ENCODE measurements around the gene CHRDL1.

CHRDL1 gene

DNA sequence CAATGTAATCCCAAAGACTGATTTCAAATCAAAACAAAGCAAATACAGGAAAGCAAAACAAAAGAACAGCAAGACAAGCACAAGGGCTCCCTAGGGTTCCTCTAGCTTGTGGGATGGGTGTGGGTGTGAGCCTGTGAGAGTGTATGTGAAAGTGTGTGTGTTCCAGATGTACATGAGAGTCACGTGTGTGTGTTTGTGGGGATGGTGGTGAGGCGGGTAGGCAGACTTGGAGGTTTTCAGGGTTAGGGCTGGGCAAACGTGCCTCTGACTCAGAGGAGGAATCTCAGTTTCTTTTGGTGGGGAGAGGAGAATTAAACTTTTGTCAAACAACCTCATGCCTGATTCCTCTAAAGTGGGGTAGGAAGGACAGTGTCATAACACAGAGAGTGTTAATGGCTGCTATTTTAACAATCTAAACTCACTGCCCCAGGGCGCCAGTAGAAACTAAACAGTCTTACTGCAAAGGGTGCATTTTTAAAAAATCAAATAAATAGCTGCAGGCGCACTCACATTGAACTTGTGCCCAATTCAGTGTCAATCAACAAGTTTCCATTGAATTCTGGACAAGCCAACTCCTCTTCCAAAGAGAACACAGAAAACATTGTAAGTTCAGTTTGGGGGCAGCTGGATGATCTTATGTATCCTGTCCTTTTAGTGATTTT, 51.8 kb downstream of the CHRDL1 start:
- no peak for DNase-seq

DNA sequence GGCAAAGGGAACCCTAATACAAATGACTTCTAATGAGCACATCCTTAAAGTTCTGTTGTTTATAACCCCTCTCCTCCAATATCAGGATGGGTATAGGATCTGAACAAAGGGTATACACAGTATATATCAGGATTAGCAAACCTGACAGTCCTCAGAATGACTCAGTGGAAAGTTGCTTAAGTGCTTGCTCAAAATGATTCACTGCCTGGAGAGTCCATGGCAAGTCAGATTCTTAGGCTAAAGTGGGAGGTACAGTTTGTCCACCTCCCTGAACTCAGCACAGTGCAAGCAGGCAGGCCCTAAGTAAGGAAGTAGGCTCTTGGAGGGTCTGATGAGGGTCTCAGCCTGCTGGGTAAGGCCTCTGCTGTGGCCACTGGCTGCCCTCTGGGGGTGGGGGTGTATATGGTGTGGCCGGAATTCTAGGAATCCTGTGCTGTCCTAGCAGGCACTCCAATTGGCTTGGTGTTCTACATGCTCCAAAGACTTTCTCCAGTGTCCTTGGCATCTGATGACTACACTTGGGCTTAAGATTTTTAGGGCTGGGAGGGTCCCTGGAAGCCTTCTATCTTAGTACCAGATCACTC, 54.3 kb downstream of the CHRDL1 start:
- DNase-seq, result no peak

DNA sequence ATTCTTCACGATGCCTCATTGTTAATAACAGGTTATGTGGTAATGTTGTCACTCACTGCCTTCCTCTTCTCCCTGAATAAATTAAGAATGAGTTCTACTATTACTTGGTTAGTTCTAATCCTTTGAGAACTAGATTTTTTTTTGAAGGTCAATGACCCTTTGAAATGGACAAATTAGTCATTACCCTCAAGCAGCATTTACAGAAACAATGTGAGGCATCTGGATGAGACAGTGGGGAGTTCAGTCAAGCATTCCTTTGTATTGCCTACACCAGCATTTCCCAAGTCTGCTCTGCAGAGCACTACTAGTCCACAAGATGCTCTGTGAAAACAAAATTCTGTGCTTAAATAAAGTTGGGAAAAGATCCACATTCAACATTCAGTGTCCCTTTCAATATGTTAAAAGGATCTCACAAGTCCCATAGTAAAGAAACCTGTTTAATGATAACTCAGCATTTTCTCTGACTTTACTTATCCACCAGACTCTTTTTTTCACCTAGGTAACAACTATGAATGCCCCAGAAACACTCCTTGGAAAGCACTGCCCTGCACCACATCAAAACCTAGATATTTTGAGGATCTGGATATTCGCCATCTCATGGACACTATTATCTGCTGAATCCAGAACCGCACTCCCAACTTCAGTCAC, 60.6 kb downstream of the CHRDL1 start:
- DNase-seq, result no peak

DNA sequence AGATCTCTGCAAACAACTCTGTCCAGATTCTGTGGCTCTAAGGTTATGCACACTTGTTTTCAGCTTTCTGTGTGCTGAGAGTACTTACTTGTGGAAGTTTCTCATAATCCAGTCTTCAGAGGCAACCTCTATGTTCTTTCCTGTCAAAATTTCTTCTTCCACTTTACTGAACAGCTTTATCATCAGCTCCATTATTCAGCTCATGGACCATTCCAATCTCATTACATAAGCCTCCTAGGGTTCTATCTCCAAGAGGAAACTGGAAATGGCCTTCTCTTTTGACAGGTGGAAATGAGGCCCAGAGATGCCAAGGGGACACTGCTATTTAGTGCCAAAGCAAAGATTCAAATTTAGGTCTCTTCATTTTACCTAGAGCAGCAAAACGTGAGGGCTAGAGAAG, 61.3 kb downstream of the CHRDL1 start:
- no peak for DNase-seq

DNA sequence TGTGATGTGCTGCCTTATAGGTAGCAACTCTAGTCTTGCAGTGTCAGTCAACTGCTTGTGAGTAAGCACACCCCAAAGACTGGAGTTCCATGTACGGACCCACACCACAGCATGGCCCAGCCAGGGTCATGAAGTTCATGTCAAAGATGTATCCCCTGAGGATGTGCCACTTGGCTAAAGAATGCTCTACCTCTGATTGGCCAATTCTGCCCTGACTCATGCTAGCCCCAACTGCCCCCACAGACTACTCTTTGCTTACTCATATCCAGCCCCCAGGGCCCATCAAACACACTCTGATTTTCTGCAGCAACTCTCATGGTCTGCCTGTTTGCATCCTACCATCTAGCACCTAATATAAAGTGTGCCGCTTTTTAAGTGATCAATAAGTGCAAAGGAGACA, 62.5 kb downstream of the CHRDL1 start:
- DNase-seq, result no peak

DNA sequence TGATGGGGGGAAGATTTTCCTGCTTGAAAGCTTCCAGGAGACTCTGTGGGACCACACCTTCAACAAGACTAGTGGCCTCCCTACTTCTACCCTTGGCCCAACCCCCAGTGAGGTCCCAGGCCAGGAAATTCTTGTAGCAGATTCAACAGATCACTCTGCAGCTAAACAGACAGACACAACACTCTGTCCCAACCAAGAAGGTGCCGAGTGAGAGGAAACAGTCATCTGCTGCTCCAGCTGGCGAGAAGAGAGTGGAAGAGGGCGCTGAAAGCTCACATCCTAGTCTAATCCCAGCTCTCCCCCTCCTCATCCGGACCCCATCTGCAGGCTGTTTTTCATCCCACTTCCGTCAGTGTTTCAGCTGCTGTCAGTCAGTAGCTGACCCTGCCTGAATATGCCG, 63.4 kb downstream of the CHRDL1 start:
- DNase-seq, result no peak

DNA sequence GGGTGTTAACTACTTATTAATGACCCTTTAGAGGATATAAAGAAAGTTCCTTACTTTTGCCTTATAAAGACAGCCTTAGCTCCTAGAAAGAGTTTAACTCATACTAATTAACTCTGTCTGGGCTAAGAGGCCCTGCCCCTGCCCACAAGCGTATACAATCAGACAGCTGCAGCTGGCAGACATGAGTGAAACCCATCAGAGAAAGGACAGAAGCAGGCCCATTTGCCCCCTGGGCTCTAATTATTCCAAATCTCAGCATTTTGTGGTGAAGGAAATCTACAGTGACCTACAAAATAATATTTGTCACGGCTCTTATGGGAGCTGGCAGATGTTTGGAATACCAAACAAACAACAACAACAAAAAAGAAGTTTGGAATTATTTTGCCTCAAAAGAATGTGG, 71.8 kb downstream of the CHRDL1 start:
- DNase-seq, result no peak

DNA sequence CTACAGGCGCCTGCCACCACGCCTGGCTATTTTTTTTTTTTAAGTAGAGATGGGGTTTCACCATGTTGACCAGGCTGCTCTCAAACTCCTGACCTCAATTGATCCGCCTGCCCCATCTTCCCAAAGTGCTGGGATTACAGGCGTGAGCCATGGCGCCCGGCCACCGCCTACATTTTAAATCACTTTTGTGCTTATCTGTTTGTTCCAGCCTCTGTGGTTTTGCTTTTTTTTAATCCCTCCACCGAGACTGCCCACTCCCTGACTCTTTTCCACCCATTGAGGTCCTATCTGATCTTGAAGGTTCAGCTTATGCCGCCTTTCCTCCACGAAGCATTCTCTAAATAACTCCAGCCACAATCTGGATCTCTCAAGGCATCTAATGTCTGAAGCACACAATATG, 73.5 kb downstream of the CHRDL1 start:
- DNase-seq, result no peak

DNA sequence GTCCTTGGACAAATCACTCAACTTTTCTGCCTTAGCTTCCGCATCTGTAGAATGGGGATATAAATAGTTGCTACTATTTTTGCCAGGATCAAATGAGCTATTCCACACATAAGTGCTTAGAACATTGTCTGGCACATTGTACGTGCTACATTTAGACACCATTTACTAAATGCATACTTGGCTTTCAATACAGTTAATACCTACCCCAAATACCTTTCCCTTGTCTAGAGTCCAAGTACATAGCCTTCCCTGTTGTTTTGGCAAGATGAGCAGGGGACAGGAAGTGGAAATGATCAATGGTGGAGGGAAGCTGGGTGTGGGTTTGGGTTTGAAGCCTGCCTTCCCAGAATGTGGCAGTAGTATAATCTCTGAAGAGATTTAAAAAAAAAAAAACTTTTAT, 82.0 kb downstream of the CHRDL1 start:
- DNase-seq, result no peak

DNA sequence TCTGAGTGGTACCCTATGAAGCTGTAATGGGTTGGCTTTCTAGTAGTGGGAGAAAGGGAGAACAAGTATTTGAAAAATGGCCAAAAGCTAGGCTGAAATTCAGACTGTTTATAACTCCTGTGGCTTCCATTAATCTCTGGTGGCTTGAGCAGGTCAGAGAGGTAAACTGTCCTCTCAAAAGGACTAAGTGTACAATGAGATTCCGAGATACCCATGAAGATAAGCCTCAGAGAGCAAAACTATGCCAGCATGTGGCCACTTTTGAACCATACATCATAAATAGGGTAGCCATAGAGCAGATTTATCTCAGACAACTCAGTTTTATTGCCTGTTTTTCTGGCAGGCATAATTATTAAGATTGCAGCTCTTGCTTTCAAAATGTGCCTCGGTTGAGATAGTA, 89.2 kb downstream of the CHRDL1 start:
- DNase-seq, result no peak

DNA sequence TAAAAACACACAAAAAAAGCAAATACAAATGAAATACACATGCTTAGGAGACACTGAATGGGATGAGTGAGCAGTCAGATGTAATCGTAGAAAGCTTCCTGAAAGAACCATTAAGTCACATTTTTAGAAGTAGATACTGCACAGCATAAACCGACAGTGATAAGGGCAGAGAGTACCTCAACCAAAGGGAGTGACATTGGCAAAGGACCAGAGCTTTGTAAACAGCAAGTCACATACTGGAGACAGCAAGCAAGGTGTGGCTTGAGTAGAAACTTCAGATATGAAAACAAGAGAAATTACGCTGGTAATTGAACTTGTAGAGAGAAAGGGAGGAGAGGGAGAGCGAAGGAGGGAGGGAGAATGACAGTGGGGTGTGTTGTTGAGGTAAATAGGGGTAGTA, 92.0 kb downstream of the CHRDL1 start:
- DNase-seq, result no peak

DNA sequence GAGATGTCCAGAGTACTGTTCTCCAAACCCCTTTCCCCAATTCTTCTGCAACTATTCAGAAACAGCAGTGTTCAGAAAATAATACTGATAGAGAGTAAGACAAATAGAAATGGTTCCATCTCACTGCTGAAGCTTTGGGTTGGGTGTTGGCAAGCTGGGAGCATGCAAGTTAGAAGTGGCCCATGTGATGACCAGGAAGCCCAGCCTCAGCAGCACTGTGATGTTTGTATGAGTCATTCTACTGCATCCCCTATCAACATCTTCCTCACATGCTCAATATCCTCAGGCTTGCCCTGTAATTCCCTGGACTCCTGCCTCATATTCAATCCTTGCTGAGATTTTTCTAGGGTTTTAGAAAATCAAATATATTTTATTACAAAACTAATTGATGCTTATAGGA, 96.5 kb downstream of the CHRDL1 start:
- no peak for DNase-seq

DNA sequence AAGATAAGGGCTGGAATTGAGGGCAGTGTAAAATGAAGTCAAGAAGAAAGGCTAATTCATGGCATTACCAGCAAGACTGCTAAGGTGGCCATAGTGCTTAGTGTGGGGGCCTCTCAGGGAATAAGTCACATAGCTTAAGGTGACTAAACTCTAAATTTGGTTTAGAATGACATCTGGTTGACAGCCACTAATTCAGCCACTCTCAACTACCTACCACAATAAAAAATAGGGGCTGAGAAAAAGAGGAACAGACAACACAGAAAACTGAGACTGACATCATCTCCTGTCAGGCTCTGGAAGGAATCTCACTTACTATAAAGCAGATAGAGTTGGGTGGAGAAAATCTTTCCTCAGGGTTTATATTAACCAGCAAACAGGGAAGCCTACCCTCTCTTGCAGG, 96.9 kb downstream of the CHRDL1 start:
- DNase-seq, result no peak

DNA sequence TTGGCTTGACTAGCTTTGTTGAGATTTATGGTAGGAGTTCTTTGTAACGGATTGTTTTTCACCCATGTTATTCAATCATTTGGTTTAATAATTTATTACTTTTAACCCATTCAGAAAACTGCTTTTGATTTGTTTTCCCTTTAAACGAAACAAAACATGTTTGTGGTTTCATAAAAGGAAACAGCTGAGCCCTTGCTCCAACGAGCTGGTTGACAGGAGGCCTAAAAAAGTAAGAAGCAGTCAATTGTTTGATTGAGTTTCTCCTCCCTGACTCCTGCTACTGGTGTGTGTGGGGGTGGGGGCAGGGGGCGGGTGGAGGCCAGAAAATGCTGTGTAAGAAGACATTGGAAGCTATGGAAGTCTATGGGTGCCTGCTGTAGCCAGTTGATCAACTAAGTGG, 102.8 kb downstream of the CHRDL1 start:
- DNase-seq, result no peak

DNA sequence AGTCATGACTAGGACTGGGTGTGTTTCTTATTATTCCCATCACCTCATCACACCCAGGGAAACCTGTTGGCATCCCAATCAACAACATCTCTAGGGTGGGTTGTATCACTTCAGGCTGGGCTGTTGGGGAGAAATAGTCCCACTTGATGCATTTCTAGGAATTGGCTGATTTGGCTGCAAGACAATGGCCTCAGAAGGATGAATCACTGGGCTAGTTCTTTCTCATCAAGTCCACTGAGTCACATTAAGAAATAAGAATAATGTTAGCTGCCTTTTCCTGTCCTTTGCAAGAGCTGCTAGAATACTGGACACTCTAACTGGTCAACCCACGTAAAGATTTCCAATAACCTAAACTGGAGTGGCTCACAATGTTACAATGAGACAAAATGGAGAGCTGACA, 104.2 kb downstream of the CHRDL1 start:
- DNase-seq, result no peak

DNA sequence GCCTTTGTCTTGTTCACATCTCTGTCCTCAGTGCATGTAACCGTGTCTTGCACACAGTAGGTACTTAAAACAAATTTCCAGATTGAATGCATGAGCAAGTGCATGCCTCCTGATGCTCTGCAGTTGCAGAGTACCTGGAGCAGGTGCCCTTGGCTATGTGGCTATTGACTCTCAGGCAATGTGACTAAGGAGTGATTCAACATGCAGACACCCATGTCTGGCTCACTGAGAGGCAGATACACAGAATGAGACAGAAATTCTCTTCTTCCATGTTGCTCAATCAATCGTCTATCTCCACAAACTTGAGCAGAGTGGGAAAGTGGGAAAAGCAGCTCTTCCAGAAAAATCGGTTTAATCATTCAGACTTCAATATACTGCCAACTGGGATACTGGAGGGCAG, 111.0 kb downstream of the CHRDL1 start:
- DNase-seq, result no peak

DNA sequence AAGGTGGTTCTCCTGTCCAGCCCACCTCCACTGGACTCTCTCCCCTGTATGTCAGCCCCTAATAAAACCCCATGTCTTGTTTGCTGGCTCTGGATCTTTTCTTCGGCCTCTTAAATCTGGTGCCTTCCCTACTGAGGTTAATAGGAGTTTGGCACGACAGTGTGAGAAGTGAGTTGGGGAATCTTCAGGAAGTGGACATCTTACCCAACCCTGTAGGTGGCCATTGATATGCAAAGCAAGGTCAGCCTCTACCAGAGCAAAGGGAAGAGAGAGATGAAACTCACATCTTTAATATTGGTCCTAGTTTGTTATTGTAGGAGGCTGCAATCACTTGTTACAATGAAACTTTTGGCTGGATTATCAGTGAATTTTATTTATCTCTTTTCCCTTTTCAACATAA, 111.7 kb downstream of the CHRDL1 start:
- no peak for DNase-seq

DNA sequence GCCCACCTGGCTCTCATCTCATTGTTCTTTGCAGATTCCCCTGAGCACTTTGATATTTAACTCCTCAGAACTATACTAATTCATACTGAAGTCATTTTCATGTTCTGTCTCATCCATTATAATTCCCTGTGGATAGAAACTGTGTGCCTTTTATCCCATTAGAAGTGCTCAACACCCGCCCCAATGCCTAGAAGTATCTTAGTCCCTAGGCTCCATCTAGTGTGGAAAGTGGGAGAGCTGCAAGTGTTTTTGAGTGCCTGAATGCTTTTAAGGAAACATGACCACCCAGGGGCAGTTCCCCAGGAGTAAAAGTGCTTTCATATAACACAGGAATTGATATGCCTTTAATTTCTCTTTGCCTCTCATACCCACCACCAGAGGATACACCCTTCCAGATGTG, 117.0 kb downstream of the CHRDL1 start:
- DNase-seq, result no peak

DNA sequence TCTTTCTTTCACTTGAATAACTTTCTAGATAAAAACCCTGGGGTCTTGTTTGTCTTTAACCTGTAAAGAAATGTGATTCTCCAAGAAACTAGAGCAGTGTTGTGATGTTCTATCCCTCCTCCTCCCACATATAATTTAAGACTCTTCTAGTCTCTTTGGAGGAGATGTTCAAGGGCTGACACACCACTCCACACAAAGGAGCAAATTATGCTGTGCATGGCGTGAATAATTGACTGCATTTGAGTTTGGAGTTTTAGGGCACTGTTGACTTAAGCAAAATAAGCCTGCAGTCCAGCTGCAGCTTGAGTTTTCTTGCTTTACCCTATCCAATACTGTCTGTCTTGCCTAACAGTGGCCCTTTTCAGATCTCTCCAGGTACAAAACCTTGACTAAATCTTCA, 119.7 kb downstream of the CHRDL1 start:
- no peak for DNase-seq

DNA sequence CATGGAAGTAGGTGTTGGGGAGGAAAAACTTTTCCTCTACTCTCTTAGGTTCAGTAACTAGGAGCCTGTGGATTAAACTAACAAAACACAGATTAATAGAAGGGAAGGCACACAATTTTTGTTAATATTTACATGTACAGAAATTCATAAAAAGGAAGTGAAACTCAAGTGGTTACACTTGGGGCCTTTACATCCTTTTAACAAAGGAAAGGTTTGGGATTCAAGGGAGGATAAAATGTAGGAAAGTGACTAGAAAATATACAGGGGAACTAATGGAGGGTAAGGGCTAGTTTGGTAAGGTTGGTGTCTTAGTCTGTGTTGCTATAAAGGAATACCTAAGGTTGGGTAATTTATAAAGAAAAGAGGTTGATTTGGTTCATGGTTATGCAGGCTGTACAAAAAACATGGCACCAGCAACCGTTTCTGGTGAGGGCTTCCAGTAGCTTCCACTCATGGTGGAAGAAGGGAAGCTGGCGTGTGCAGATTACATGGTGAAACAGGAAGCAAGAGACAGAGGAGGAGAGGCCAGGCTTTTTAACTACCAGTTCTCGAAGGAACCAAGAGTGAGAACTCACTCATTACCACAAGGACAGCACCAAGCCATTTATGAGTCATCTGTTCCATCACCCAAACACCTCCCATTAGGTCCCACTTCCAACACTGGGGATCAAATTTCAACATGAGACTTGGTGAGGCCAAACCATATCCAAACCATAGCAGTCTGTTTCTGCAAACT, 124.4 kb downstream of the CHRDL1 start:
- DNase-seq, result no peak

DNA sequence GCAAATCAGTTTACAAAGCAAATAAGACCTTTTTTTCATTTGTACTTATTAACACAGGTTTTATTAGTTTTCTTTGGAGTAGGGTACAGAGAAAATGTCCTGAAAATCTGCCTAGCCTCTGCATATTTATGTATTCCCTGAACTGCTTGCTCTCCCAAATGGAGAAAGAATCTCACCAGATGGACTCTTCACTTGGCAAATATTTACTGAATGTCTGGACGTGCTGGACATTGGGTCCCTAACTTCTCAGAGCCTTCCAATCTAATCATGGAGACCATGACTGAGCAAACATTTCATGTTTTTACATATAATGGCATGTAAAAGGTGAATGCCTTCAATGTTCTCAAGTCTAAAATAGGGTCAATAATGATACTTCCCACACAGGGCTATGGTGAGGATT, 126.0 kb downstream of the CHRDL1 start:
- DNase-seq, result no peak

DNA sequence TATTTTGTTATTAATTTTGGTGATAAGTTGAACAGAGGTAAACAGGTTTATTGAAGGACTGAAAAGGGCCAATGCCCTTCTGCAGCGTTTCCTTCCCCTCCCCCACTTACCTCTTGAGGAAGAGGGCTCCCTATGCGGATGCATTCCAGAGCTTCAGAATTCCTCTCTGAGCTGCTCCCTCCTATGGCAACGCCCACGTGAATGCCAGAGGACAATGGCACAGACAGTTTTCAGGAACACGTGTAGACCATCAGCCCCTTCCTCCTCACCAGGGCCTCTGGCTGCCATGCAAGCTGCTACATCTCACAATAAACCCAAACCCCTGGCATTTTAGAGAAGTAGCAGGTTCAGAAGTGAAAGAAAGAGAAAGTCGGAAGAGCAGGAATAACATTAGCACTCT, 127.9 kb downstream of the CHRDL1 start:
- DNase-seq, result no peak
